Midbrain (tissue), 1 donor: Measurements from ENCODE around the gene SGK1.
"Not testable (repeated sequence)": the region's sequence is repeated elsewhere in the genome, so short reads cannot be mapped to it uniquely, and the experiment has no call there.

ENCODE experiments used
- DNase-seq: peaks from one replicate; lab custom pipeline; 2025; lab: John Stamatoyannopoulos, UW

The SGK1 gene

GRCh38 chr6:134221250-134221649 is 96.7 kb downstream of the SGK1 start:
- no peak for DNase-seq

GRCh38 chr6:134217798-134218140 is 100.1 kb downstream of the SGK1 start:
- DNase-seq: no peak

- DNase-seq: no peak
Measured at GRCh38 chr6:134217105-134217797, 100.7 kb downstream of the SGK1 start.

GRCh38 chr6:134216301-134217010 is 101.5 kb downstream of the SGK1 start:
- no peak for DNase-seq

GRCh38 chr6:134213410-134213809 is 104.5 kb downstream of the SGK1 start:
- not testable (repeated sequence) for DNase-seq

- peak; percentile 56 for DNase-seq
Measured at GRCh38 chr6:134211297-134211696, 106.6 kb downstream of the SGK1 start.

- no peak for DNase-seq
Measured at GRCh38 chr6:134207421-134207820, 110.5 kb downstream of the SGK1 start.

- no peak for DNase-seq
Measured at GRCh38 chr6:134205366-134205765, 112.5 kb downstream of the SGK1 start.

GRCh38 chr6:134204759-134205158 is 113.2 kb downstream of the SGK1 start:
- not testable (repeated sequence) for DNase-seq

- no peak for DNase-seq
Measured at GRCh38 chr6:134204031-134204430, 113.9 kb downstream of the SGK1 start.

GRCh38 chr6:134201716-134202115 is 116.2 kb downstream of the SGK1 start:
- no peak for DNase-seq

- no peak for DNase-seq
Measured at GRCh38 chr6:134199848-134200606, 117.9 kb downstream of the SGK1 start.

- no peak for DNase-seq
Measured at GRCh38 chr6:134198093-134198492, 119.8 kb downstream of the SGK1 start.

GRCh38 chr6:134197685-134198084 is 120.2 kb downstream of the SGK1 start:
- DNase-seq: not testable (repeated sequence)

GRCh38 chr6:134196568-134197193 is 121.2 kb downstream of the SGK1 start:
- no peak for DNase-seq

GRCh38 chr6:134195985-134196384 is 121.9 kb downstream of the SGK1 start:
- DNase-seq: no peak

GRCh38 chr6:134195164-134195906 is 122.6 kb downstream of the SGK1 start:
- DNase-seq: no peak

GRCh38 chr6:134193536-134194498 is 124.1 kb downstream of the SGK1 start:
- DNase-seq: no peak

- DNase-seq: not testable (repeated sequence)
Measured at GRCh38 chr6:134192609-134193008, 125.3 kb downstream of the SGK1 start.

GRCh38 chr6:134190883-134191282 is 127.0 kb downstream of the SGK1 start:
- no peak for DNase-seq

- DNase-seq: no peak
Measured at GRCh38 chr6:134187751-134188150, 130.2 kb downstream of the SGK1 start.
